SK-N-SH (cell line): Measurements from ENCODE around the gene C5orf52. TPM values are rescaled to one million over a fixed set of nuclear protein-coding genes. Genes with fewer than 3 reads are reported as not detected.
"Not testable (repeated sequence)": the region's sequence is repeated elsewhere in the genome, so short reads cannot be mapped to it uniquely, and the experiment has no call there.

Experiments
- CTCF ChIA-PET: fragments of 300-600, 350-600 bp; formaldehyde crosslinking; extraction: SDS; loops from one replicate; lab custom pipeline; 2021; lab: Yijun Ruan, JAX
- POLR2A ChIA-PET: fragments of 350-600 bp; sonication (Branson Sonifier 250); formaldehyde crosslinking; extraction: SDS; loops from one replicate; lab custom pipeline; 2020; ENCODE audit warnings: antibody characterized with exemption, inconsistent platforms; lab: Yijun Ruan, JAX
- DNase-seq: peaks from one replicate; pipeline ENCODE4 v3.0.0; 2012
- H2AFZ ChIP-seq: fragments of 200-600 bp; sonication (generic); 2 replicates; pipeline ENCODE4 v1.8.1; 2016; ENCODE audit warnings: antibody characterized with exemption, mild to moderate bottlenecking, low read depth
- H3F3A ChIP-seq: fragments of 200-600 bp; sonication (generic); replicated peaks from 2 replicates; pipeline ENCODE3; 2016; ENCODE audit warnings: antibody characterized with exemption, mild to moderate bottlenecking; ENCODE audit not compliant: insufficient read depth
- H3K27ac ChIP-seq, 2 experiments: fragments of 200-500 bp in 1 of 2; fragments of 200-600 bp in 1 of 2; sonication (Bioruptor generic) in 1 of 2; sonication (generic), shearing (Covaris generic) in 1 of 2; 2 replicates each; pipeline versions ENCODE4 v1.5.1 to v1.6.1; 2014 to 2016; ENCODE audit warnings: low read depth in 2 of 2, inconsistent platforms in 1 of 2, low read length in 1 of 2, mild to moderate bottlenecking in 1 of 2, mixed read lengths in 1 of 2
- H3K27me3 ChIP-seq: fragments of 200-600 bp; sonication (generic), shearing (Covaris generic); 2 replicates; pipeline ENCODE4 v1.6.1; 2016; ENCODE audit warnings: mixed run types; ENCODE audit not compliant: insufficient read depth
- H3K36me3 ChIP-seq, 2 experiments: fragments of 200-500 bp in 1 of 2; fragments of 200-600 bp in 1 of 2; sonication (Bioruptor generic) in 1 of 2; sonication (generic) in 1 of 2; replicated peaks in 1 of 2; 2 replicates each; pipeline versions ENCODE3 to v1.5.1; 2014 to 2016; ENCODE audit warnings: low read length in 1 of 2, mild to moderate bottlenecking in 1 of 2; ENCODE audit not compliant: insufficient read depth in 2 of 2, control insufficient read depth in 1 of 2
- H3K4me1 ChIP-seq, 2 experiments: fragments of 200-500 bp in 1 of 2; fragments of 200-600 bp in 1 of 2; sonication (Bioruptor generic) in 1 of 2; sonication (generic), shearing (Covaris generic) in 1 of 2; 2 replicates each; pipeline versions ENCODE4 v1.5.1 to v1.6.1; 2014 to 2016; ENCODE audit warnings: low read depth in 1 of 2, low read length in 1 of 2, mixed run types in 1 of 2; ENCODE audit not compliant: insufficient read depth in 2 of 2, control insufficient read depth in 1 of 2
- H3K4me2 ChIP-seq: fragments of 200-600 bp; sonication (generic), shearing (Covaris generic); 2 replicates; pipeline ENCODE4 v1.6.1; 2017; ENCODE audit warnings: mixed run types
- H3K4me3 ChIP-seq, 2 experiments: fragments of 200-500 bp in 1 of 2; fragments of 200-600 bp in 1 of 2; sonication (Bioruptor generic) in 1 of 2; sonication (generic), shearing (Covaris generic) in 1 of 2; 2 replicates each; pipeline versions ENCODE4 v1.5.1 to v1.8.1; 2014 to 2016; ENCODE audit warnings: low read depth in 2 of 2, inconsistent platforms in 1 of 2, low read length in 1 of 2, mild to moderate bottlenecking in 1 of 2, mixed read lengths in 1 of 2, moderate library complexity in 1 of 2
- H3K79me2 ChIP-seq: fragments of 200-600 bp; sonication (generic); 2 replicates; pipeline ENCODE4 v1.8.1; 2017; ENCODE audit warnings: mild to moderate bottlenecking; ENCODE audit not compliant: insufficient read depth
- H3K9ac ChIP-seq: fragments of 200-600 bp; sonication (generic); 2 replicates; pipeline ENCODE4 v1.6.1; 2017; ENCODE audit warnings: mixed run types
- H3K9me2 ChIP-seq: fragments of 200-600 bp; sonication (generic); 2 replicates; pipeline ENCODE4 v1.6.1; 2017; ENCODE audit warnings: mixed run types
- H3K9me3 ChIP-seq: fragments of 200-600 bp; sonication (generic); 2 replicates; pipeline ENCODE4 v1.6.1; 2017; ENCODE audit warnings: mixed run types, mild to moderate bottlenecking, moderate library complexity
- H4K20me1 ChIP-seq: fragments of 200-600 bp; sonication (generic); 2 replicates; pipeline ENCODE4 v1.6.1; 2017; ENCODE audit warnings: mild to moderate bottlenecking, mixed run types; ENCODE audit not compliant: insufficient read depth
- CHD2 ChIP-seq: fragments of 150-350 bp; IDR thresholded peaks from 2 replicates; pipeline ENCODE4 v1.6.1; 2018; ENCODE audit warnings: low read length; ENCODE audit not compliant: partially characterized antibody
- CTCF ChIP-seq: fragments of 200-600 bp; sonication (generic); IDR thresholded peaks from 2 replicates; pipeline ENCODE4 v1.6.1; 2017; ENCODE audit warnings: antibody characterized with exemption, mild to moderate bottlenecking, moderate library complexity
- FOSL2 ChIP-seq: IDR thresholded peaks from 2 replicates; pipeline ENCODE4 v1.4.0; 2012; ENCODE audit warnings: low read depth, mild to moderate bottlenecking, moderate library complexity, borderline replicate concordance
- GABPA ChIP-seq: IDR thresholded peaks from 2 replicates; pipeline ENCODE4 v1.4.0; 2012; ENCODE audit warnings: low read depth, mild to moderate bottlenecking
- NFIC ChIP-seq: IDR thresholded peaks from 2 replicates; pipeline ENCODE4 v1.4.0; 2012; ENCODE audit warnings: borderline replicate concordance
- NRF1 ChIP-seq: IDR thresholded peaks from 2 replicates; pipeline ENCODE4 v1.6.1; 2012; ENCODE audit warnings: low read depth, mild to moderate bottlenecking, low read length
- PBX3 ChIP-seq: IDR thresholded peaks from 2 replicates; pipeline ENCODE4; 2012
- POLR2AphosphoS5 ChIP-seq: IDR thresholded peaks from 2 replicates; pipeline ENCODE4 v1.6.1; 2012; ENCODE audit warnings: low read depth, low read length
- RFX5 ChIP-seq: IDR thresholded peaks from 2 replicates; pipeline ENCODE4 v1.6.1; 2012; ENCODE audit warnings: mild to moderate bottlenecking, improper control_type of control experiment, low read length
- SIN3A ChIP-seq: IDR thresholded peaks from 2 replicates; pipeline ENCODE4 v1.6.1; 2012; ENCODE audit warnings: low read depth, mild to moderate bottlenecking, low read length, moderate library complexity, borderline replicate concordance
- SMC3 ChIP-seq: IDR thresholded peaks from 2 replicates; pipeline ENCODE4 v1.6.1; 2012; ENCODE audit warnings: low read depth, low read length, improper control_type of control experiment
- TAF1 ChIP-seq: IDR thresholded peaks from 2 replicates; pipeline ENCODE4 v1.6.1; 2012; ENCODE audit warnings: low read depth, mild to moderate bottlenecking, low read length, moderate library complexity, borderline replicate concordance
- TCF12 ChIP-seq: IDR thresholded peaks from 2 replicates; pipeline ENCODE4 v1.4.0; 2012
- USF1 ChIP-seq: IDR thresholded peaks from 2 replicates; pipeline ENCODE4 v1.4.0; 2012; ENCODE audit warnings: low read depth, borderline replicate concordance
- USF2 ChIP-seq: fragments of 150-350 bp; IDR thresholded peaks from 2 replicates; pipeline ENCODE4 v1.6.1; 2017; ENCODE audit warnings: antibody characterized with exemption, low read length, low read depth, borderline replicate concordance
- YY1 ChIP-seq: IDR thresholded peaks from 2 replicates; pipeline ENCODE4 v1.4.0; 2012; ENCODE audit warnings: low read depth, mild to moderate bottlenecking
- WGBS: methylation state at CpG from one replicate; pipeline ENCODE4 v1.1.6; 2017; ENCODE audit warnings: low lambda C conversion rate; 5-methylcytosine and 5-hydroxymethylcytosine counted together
- polyA plus RNA-seq, 3 experiments: library from polyadenylated mRNA; depleted of rRNA; stranded (reverse); fragments of >200 nt; gene quantifications; 2 replicates each; pipeline ENCODE4 v1.2.3, GENCODE V29; 2012

C5orf52 gene
- polyA plus RNA-seq, 1 of the 3 experiments (the other 2 are of a cell fraction): not detected

GRCh38 chr5:157698674-157699073, 27.3 kb downstream of the C5orf52 start:
- DNase-seq, H3K9ac ChIP-seq, H3K36me3 ChIP-seq, H3K27me3 ChIP-seq, H3F3A ChIP-seq, POLR2A ChIA-PET, H3K4me2 ChIP-seq, H3K79me2 ChIP-seq, H2AFZ ChIP-seq, H3K4me1 ChIP-seq, H3K27ac ChIP-seq, CTCF ChIA-PET, H3K4me3 ChIP-seq, H3K9me2 ChIP-seq, H4K20me1 ChIP-seq: not testable (repeated sequence)
- H3K9me3 ChIP-seq: peaks cover 17% of the 10 kb centered on the region; the same call in 1 of the 2 replicates
- WGBS: 44% methylated on average over 4 of the region's 4 CpGs

GRCh38 chr5:157703736-157704135, 32.4 kb downstream of the C5orf52 start:
- Histone ChIP-seq H3K4me1 (0 out of 4 replicates have a peak, but pooled peaks cover 0 to 4% of the 10 kb centered on the region in 2 experiments), H4K20me1 (no peaks in the 10 kb centered on the region), H3K4me2 (no peak overlapping the region), H2AFZ (no peak overlapping the region), H3K9ac (no peak overlapping the region), H3F3A (peaks cover 3% of the 10 kb centered on the region), H3K9me2 (no peaks in the 10 kb centered on the region), H3K27me3 (no peaks in the 10 kb centered on the region), H3K9me3 (peaks cover 7% of the 10 kb centered on the region; the same call in 1 of the 2 replicates), H3K27ac (no peak overlapping the region), H3K36me3 (no peaks in the 10 kb centered on the region), H3K4me3 (no peak overlapping the region), H3K79me2 (no peaks in the 10 kb centered on the region)
- TF ChIP-seq NRF1 (no peak), RFX5 (no peak), GABPA (no peak), TAF1 (no peak), SIN3A (no peak), SMC3 (no peak), USF2 (no peak), CTCF (no peak), PBX3 (no peak), YY1 (no peak), POLR2AphosphoS5 (no peak), USF1 (no peak), TCF12 (no peak), FOSL2 (no peak), NFIC (no peak), CHD2 (no peak)
- CTCF ChIA-PET: interaction anchor here (1.3 kb wide), 1 partner anchor 15 kb away, joined by 4 read pairs; no protein-coding TSS in a partner anchor
- POLR2A ChIA-PET: no interaction called here
- no peak for DNase-seq
- WGBS: 81% methylated on average over 3 of the region's 3 CpGs
